Gastrocnemius medialis (tissue), 4 donors: ENCODE measurements around the gene SCN4A.

ENCODE experiments used
- CTCF ChIP-seq, 5 experiments: fragments of 450-650 bp in 3 of 5; fragments of 200-600 bp in 2 of 5; sonication (generic) in 2 of 5; IDR thresholded peaks in 4 of 5; conservative IDR thresholded peaks in 1 of 5; 1 replicate in 4 of 5; 2 replicates in 1 of 5; pipeline ENCODE4 v1.5.1; 2016 to 2019; ENCODE audit warnings: antibody characterized with exemption in 5 of 5, mild to moderate bottlenecking in 3 of 5, moderate library complexity in 3 of 5
- POLR2A ChIP-seq, 2 donors: fragments of 450-650 bp; IDR thresholded peaks; one replicate each; pipeline ENCODE4 v1.6.1; 2017; ENCODE audit warnings: antibody characterized with exemption in 2 of 2, mild to moderate bottlenecking in 2 of 2, moderate library complexity in 2 of 2

- TF ChIP-seq POLR2A (IDR thresholded peaks at IDR 0.05), result no peak
- no peak for TF ChIP-seq CTCF (IDR thresholded peaks at IDR 0.05 in 4 of 5, conservative IDR thresholded peaks at IDR 0.05 in 1 of 5)
These were observed 24.9 kb downstream of the SCN4A start for GRCh38 chr17:63947711-63948330.
